GM12878 (cell line): Measurements from ENCODE around the gene EML3. TPM values are rescaled to one million over a fixed set of nuclear protein-coding genes. Genes with fewer than 3 reads are reported as not detected.

Experiments used
- ATAC-seq: fragments of 200-7000 bp; cut with Tn5 transposase; 3 replicates; pipeline ENCODE4 v1.9.1; 2020; ENCODE audit warnings: mild to moderate bottlenecking, moderate library complexity
- BruUV-seq: library from RNA; stranded (reverse); fragments of 400-500 nt; replicated peaks from 2 replicates; lab custom pipeline; 2021; lab: Mats Ljungman, UMichigan
- CTCF ChIA-PET: fragments of 300-600 bp; sonication (Branson Sonifier 250); formaldehyde crosslinking; extraction: SDS; loops from one replicate; lab custom pipeline; 2021; ENCODE audit warnings: inconsistent platforms; lab: Yijun Ruan, JAX
- POLR2A ChIA-PET: fragments of 350-600 bp; formaldehyde crosslinking; extraction: SDS; loops from one replicate; lab custom pipeline; 2021; ENCODE audit warnings: inconsistent platforms; lab: Charles Lee
- RAD21 ChIA-PET: fragments of 300-600 bp; sonication (Branson Sonifier 250); formaldehyde crosslinking; loops from one replicate; lab custom pipeline; 2023; ENCODE audit warnings: antibody characterized with exemption; ENCODE audit not compliant: unreplicated experiment; lab: Charles Lee
- SMC1A ChIA-PET: fragments of 300-600 bp; sonication (Branson Sonifier 250); formaldehyde crosslinking; loops from one replicate; lab custom pipeline; 2023; ENCODE audit not compliant: unreplicated experiment, uncharacterized antibody; lab: Charles Lee
- DNase-seq: peaks from one replicate; pipeline ENCODE4 v3.0.0-alpha.2; 2011; ENCODE audit warnings: low read depth, low spot score
- FAIRE-seq: peaks from 3 replicates; lab custom pipeline; 2011; peaks lifted over from hg19 to GRCh38; lab: Jason Lieb, UNC
- H2AFZ ChIP-seq: 2 replicates; pipeline ENCODE4 v1.6.0; 2011; ENCODE audit warnings: low read depth, low read length, control low read depth; ENCODE audit not compliant: control insufficient read depth
- H3K27ac ChIP-seq: 2 replicates; pipeline ENCODE4 v1.5.1; 2011; ENCODE audit warnings: control low read depth; ENCODE audit not compliant: control insufficient read depth, insufficient read depth
- H3K27me3 ChIP-seq, 2 experiments: replicated peaks in 1 of 2; 2 replicates each; pipeline versions ENCODE4 v1.6.0 to v1.6.1; 2011; ENCODE audit warnings: low read length in 1 of 2; ENCODE audit not compliant: control insufficient read depth in 2 of 2, insufficient read depth in 2 of 2
- H3K36me3 ChIP-seq, 2 experiments: 2 replicates each; pipeline ENCODE4 v1.5.1; 2011; ENCODE audit warnings: low read length in 1 of 2; ENCODE audit not compliant: control insufficient read depth in 2 of 2, insufficient read depth in 2 of 2
- H3K4me1 ChIP-seq: 2 replicates; pipeline ENCODE4 v1.6.1; 2011; ENCODE audit warnings: mild to moderate bottlenecking, low read length, moderate library complexity, mixed read lengths; ENCODE audit not compliant: control insufficient read depth, insufficient read depth
- H3K4me2 ChIP-seq: 2 replicates; pipeline ENCODE4 v1.6.0; 2011; ENCODE audit warnings: control low read depth; ENCODE audit not compliant: control insufficient read depth, insufficient read depth
- H3K4me3 ChIP-seq: fragments of 200-600 bp; sonication (generic); 2 replicates; pipeline ENCODE4 v1.5.1; 2016
- H3K79me2 ChIP-seq: 2 replicates; pipeline ENCODE4 v1.6.0; 2011; ENCODE audit warnings: low read length; ENCODE audit not compliant: control insufficient read depth, insufficient read depth
- H3K9ac ChIP-seq: 2 replicates; pipeline ENCODE4 v1.8.0; 2011; ENCODE audit warnings: low read length, control low read depth, mixed read lengths; ENCODE audit not compliant: control insufficient read depth, insufficient read depth
- H3K9me3 ChIP-seq: replicated peaks from 3 replicates; pipeline ENCODE4 v1.5.1; 2011; ENCODE audit warnings: mild to moderate bottlenecking, low read length; ENCODE audit not compliant: control insufficient read depth, insufficient read depth
- H4K20me1 ChIP-seq: 2 replicates; pipeline ENCODE4 v1.6.0; 2011; ENCODE audit not compliant: control insufficient read depth, insufficient read depth
- EGR1 ChIP-seq, 2 experiments: IDR thresholded peaks; 1 replicate in 1 of 2; 2 replicates in 1 of 2; pipeline ENCODE4 v1.6.1; 2011 to 2012; ENCODE audit warnings: low read depth in 2 of 2, low read length in 2 of 2, borderline replicate concordance in 1 of 2, mild to moderate bottlenecking in 1 of 2, moderate library complexity in 1 of 2
- ESRRA ChIP-seq: IDR thresholded peaks from 2 replicates; pipeline ENCODE4 v1.6.1; 2012; ENCODE audit warnings: mild to moderate bottlenecking, low read length, improper control_type of control experiment
- FOS ChIP-seq: IDR thresholded peaks from 3 replicates; pipeline ENCODE4 v1.6.1; 2011; ENCODE audit warnings: borderline replicate concordance; ENCODE audit not compliant: insufficient read length; ENCODE audit errors: extremely low read depth
- HDAC6 ChIP-seq: fragments of 200-600 bp; sonication (generic); IDR thresholded peaks from one replicate; pipeline ENCODE4 v1.8.0; 2017; ENCODE audit warnings: antibody characterized with exemption; ENCODE audit not compliant: unreplicated experiment
- MEF2B ChIP-seq: fragments of 450-650 bp; IDR thresholded peaks from 2 replicates; pipeline ENCODE4 v1.6.1; 2018; ENCODE audit warnings: mild to moderate bottlenecking, moderate library complexity; ENCODE audit not compliant: partially characterized antibody, poor library complexity, severe bottlenecking
- MXI1 ChIP-seq: fragments of 150-350 bp; IDR thresholded peaks from 2 replicates; pipeline ENCODE4 v1.6.1; 2011; ENCODE audit warnings: low read depth, mild to moderate bottlenecking, inconsistent platforms, low read length, improper control_type of control experiment
- PAX8 ChIP-seq: fragments of 450-650 bp; IDR thresholded peaks from 2 replicates; pipeline ENCODE4 v1.6.1; 2017; ENCODE audit warnings: mild to moderate bottlenecking, moderate library complexity
- POLR2AphosphoS5 ChIP-seq: IDR thresholded peaks from 2 replicates; pipeline ENCODE4 v1.6.1; 2011; ENCODE audit warnings: mild to moderate bottlenecking, low read length, inconsistent platforms
- SUPT20H ChIP-seq: IDR thresholded peaks from 2 replicates; pipeline ENCODE4 v1.6.1; 2011; ENCODE audit warnings: low read depth, mild to moderate bottlenecking, low read length, moderate library complexity, borderline replicate concordance; ENCODE audit not compliant: control insufficient read depth
- SUZ12 ChIP-seq: fragments of 200-600 bp; sonication (generic); IDR thresholded peaks from one replicate; pipeline ENCODE4 v1.6.1; 2018; ENCODE audit warnings: antibody characterized with exemption, mild to moderate bottlenecking; ENCODE audit not compliant: unreplicated experiment
- ZNF217 ChIP-seq: fragments of 450-650 bp; IDR thresholded peaks from 2 replicates; pipeline ENCODE4 v1.6.1; 2017; ENCODE audit warnings: antibody characterized with exemption, mild to moderate bottlenecking
- WGBS: methylation state at CpG from one replicate; pipeline ENCODE4 v1.1.6; 2016; ENCODE audit warnings: low lambda C conversion rate; ENCODE audit not compliant: insufficient replicate concordance, insufficient coverage; ENCODE audit errors: missing lambda C conversion rate; 5-methylcytosine and 5-hydroxymethylcytosine counted together
- in situ Hi-C: fragments of 300-500 bp; cut with MboI; formaldehyde crosslinking; loops from 9 replicates; pipeline ENCODE4 v1.14.3; 2018; ENCODE audit warnings: mixed read lengths
- intact Hi-C: fragments of 100-400 bp; cut with micrococcal nuclease; formaldehyde crosslinking; loops from one replicate; pipeline ENCODE4 v1.14.2; 2022; ENCODE audit not compliant: unreplicated experiment
- polyA plus RNA-seq, 11 experiments: library from polyadenylated mRNA; depleted of rRNA in 4 of 11; unstranded in 6 of 11; stranded (reverse) in 5 of 11; fragments of >200 nt; fragmentation: Nextera tagmentation in 4 of 11; fragmentation: Illumina TruSeq in 1 of 11; extraction: Ambion mirVana in 4 of 11; extraction: Trizol in 1 of 11; gene quantifications; 1 replicate in 1 of 11; 2 replicates in 10 of 11; pipeline versions ENCODE4 v1.2.1 to v1.2.3, GENCODE V29; 2011 to 2016; ENCODE audit warnings: inconsistent platforms in 2 of 11, missing spikeins in 2 of 11, low read depth in 1 of 11
- total RNA-seq, 4 experiments: library from RNA; depleted of rRNA in 3 of 4; stranded (reverse); fragments of >200 nt in 3 of 4; fragmentation: Illumina TruSeq in 1 of 4; extraction: Trizol in 1 of 4; gene quantifications; 2 replicates each; pipeline versions ENCODE4 v1.2.1 to v1.2.3, GENCODE V29; 2013 to 2021
- TF ChIP-seq, protein P1 (sequence below): fragments of 450-650 bp; IDR thresholded peaks from 2 replicates; pipeline ENCODE4 v1.6.1; 2017; ENCODE audit warnings: antibody characterized with exemption, mild to moderate bottlenecking, moderate library complexity
- TF ChIP-seq, protein P2 (sequence below): IDR thresholded peaks from 2 replicates; pipeline ENCODE4 v1.6.1; 2012; ENCODE audit warnings: low read depth, low read length, improper control_type of control experiment

EML3 gene
- total and polyA plus RNA-seq, 10 of the 15 experiments (the other 5 are each of a cell fraction or from before 2014, with no cell fraction given): 0.58 to 82.5 (median 24.8) TPM

DNA sequence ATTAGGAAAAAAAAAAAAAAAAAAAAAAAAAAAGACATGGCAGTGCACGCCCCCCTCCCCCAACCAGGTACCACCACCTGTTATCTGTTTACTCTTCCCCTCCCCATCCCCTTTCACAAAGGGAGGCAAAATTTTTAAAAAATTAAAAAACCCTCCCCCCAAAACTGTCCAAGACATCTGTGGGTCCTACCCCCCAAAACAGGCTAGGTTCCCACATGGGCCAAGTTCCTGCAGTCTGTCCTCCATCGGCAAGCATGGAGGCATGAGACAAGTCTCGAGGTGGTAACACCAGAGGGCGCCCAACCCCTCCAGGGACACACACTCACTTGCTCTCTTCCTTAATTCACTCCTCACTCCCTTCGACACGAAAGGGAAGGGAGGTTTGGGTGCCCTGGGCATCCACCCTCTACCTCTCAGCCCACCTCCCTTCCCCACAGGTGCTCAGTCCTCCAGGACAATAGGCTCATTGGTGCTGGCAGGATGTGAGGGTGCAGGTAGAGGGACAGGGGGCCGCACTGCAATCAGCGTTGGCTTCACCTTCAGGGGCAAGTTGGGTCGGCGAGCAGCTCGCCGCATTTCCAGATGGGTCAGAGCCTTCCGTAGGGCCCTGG lies 19.0 kb downstream of the EML3 start (continued):
- TF ChIP-seq ZNF217: no peak

DNA sequence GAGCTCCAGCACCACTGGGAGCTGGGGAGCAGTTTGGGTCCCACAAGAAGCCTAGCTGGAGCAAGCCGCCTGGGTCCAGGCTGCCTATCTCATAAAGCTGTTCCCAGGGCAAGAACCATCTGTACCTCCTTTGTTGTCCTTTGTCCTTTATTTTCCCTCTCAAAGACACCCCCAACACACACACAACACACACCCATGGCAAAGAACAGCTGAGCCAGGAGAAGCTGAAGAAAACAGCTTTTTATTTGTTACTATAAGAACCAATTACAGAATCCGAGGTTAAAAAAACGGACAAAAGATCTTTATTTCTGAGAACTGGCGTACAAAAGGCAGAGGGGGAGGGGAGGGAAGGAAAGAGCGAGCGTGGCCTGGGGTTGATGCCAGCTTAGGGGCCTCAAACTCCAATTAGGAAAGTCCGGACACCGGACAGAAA lies 19.6 kb downstream of the EML3 start:
- ATAC-seq: no peak
- no TSS peak for BruUV-seq
- Histone ChIP-seq H3K79me2 (peaks cover 23% of the 10 kb centered on the region), H3K4me3 (no peak overlapping the region), H3K4me1 (peaks cover 11% of the 10 kb centered on the region), H4K20me1 (no peaks in the 10 kb centered on the region; the same call in 1 of the 2 replicates), H3K27me3 (no peaks in the 10 kb centered on the region), H3K27ac (no peak overlapping the region), H3K9ac (no peak overlapping the region), H3K36me3 (peaks cover 32 to 44% of the 10 kb centered on the region in 2 experiments), H2AFZ (no peak overlapping the region), H3K9me3 (no peaks in the 10 kb centered on the region)
- intact Hi-C loops (loop anchor here (5.0 to 10.0 kb wide), 2 partner anchors 242 to 269 kb away; partner anchors contain the start of genes STX5, TEX54 and WDR74), in situ Hi-C loops (no loop called here)
- SMC1A ChIA-PET: interaction anchor here (0.6 to 3.1 kb wide), 14 partner anchors 8 to 270 kb away, joined by 3 to 30 read pairs (median 6); partner anchors contain the start of genes B3GAT3, C11orf98, CSKMT and EEF1G
- 71% methylated on average over 8 of the region's 8 CpGs for WGBS
- CTCF ChIA-PET: interaction anchor here (0.7 to 5.5 kb wide), 24 partner anchors 8 to 270 kb away, joined by 3 to 48 read pairs (median 12); partner anchors contain the start of genes B3GAT3, C11orf98, CSKMT and EEF1G
- POLR2A ChIA-PET: interaction anchor here (0.9 to 3.1 kb wide), 8 partner anchors 8 to 87 kb away, joined by 3 to 37 read pairs (median 12); partner anchors contain the start of genes B3GAT3, EEF1G, LBHD1 and MTA2
- FAIRE-seq: no peak
- TF ChIP-seq, protein P1, sequence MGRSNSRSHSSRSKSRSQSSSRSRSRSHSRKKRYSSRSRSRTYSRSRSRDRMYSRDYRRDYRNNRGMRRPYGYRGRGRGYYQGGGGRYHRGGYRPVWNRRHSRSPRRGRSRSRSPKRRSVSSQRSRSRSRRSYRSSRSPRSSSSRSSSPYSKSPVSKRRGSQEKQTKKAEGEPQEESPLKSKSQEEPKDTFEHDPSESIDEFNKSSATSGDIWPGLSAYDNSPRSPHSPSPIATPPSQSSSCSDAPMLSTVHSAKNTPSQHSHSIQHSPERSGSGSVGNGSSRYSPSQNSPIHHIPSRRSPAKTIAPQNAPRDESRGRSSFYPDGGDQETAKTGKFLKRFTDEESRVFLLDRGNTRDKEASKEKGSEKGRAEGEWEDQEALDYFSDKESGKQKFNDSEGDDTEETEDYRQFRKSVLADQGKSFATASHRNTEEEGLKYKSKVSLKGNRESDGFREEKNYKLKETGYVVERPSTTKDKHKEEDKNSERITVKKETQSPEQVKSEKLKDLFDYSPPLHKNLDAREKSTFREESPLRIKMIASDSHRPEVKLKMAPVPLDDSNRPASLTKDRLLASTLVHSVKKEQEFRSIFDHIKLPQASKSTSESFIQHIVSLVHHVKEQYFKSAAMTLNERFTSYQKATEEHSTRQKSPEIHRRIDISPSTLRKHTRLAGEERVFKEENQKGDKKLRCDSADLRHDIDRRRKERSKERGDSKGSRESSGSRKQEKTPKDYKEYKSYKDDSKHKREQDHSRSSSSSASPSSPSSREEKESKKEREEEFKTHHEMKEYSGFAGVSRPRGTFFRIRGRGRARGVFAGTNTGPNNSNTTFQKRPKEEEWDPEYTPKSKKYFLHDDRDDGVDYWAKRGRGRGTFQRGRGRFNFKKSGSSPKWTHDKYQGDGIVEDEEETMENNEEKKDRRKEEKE: no peak
- TF ChIP-seq SUPT20H (no peak), HDAC6 (no peak), POLR2AphosphoS5 (no peak), MEF2B (no peak), SUZ12 (no peak), MXI1 (no peak), FOS (no peak), PAX8 (no peak), EGR1 (IDR thresholded peaks at IDR 0.05; ENCODE audit: borderline replicate concordance in 1 of 2, low read depth in 2 of 2, low read length in 2 of 2) (no peak), ESRRA (no peak)
- TF ChIP-seq, protein P2, sequence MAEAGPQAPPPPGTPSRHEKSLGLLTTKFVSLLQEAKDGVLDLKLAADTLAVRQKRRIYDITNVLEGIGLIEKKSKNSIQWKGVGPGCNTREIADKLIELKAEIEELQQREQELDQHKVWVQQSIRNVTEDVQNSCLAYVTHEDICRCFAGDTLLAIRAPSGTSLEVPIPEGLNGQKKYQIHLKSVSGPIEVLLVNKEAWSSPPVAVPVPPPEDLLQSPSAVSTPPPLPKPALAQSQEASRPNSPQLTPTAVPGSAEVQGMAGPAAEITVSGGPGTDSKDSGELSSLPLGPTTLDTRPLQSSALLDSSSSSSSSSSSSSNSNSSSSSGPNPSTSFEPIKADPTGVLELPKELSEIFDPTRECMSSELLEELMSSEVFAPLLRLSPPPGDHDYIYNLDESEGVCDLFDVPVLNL: no peak
- TF ChIP-seq, all 136 proteins: peak for 0
- peak overlapping the region; percentile 86 for H3K4me2 ChIP-seq
- no peak for DNase-seq
- RAD21 ChIA-PET: interaction anchor here (1.3 to 3.5 kb wide), 13 partner anchors 7 to 168 kb away, joined by 4 to 36 read pairs (median 13); partner anchors contain the start of genes B3GAT3, EEF1G, INTS5 and LBHD1
